Measurements from ENCODE around the gene FOXA3.
"Not testable (repeated sequence)": the region's sequence is repeated elsewhere in the genome, so short reads cannot be mapped to it uniquely, and the experiment has no call there.

Gene FOXA3

GRCh38 chr19:45828945-45829344 lies 35.2 kb upstream of the FOXA3 start:
- no peak for DNase-seq

- DNase-seq, result no peak
Observed at GRCh38 chr19:45834970-45835369, 29.2 kb upstream of the FOXA3 start.

GRCh38 chr19:45842198-45842597 lies 21.9 kb upstream of the FOXA3 start:
- DNase-seq, result no peak

GRCh38 chr19:45847663-45848062 lies 16.5 kb upstream of the FOXA3 start:
- no peak for DNase-seq

DNA sequence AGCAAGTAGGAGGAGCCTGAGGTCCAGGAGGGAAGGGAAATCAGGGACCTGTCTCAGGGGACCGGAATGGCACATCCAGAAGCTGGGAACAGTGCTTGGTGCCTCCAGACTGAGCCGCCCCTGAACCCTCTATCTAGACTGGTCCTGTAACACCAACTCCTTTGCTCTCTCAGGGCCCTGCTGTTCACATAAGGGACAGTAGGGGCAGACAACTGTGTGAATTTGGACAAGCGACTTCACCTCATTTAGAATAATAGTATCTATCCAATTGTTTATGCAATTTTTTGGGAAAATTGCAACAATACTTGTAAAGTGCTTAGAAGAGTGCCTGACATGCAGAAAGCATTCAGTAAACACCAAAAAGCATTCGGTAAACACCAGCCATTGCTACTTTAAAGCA lies 15.2 kb upstream of the FOXA3 start:
- no peak for DNase-seq

DNA sequence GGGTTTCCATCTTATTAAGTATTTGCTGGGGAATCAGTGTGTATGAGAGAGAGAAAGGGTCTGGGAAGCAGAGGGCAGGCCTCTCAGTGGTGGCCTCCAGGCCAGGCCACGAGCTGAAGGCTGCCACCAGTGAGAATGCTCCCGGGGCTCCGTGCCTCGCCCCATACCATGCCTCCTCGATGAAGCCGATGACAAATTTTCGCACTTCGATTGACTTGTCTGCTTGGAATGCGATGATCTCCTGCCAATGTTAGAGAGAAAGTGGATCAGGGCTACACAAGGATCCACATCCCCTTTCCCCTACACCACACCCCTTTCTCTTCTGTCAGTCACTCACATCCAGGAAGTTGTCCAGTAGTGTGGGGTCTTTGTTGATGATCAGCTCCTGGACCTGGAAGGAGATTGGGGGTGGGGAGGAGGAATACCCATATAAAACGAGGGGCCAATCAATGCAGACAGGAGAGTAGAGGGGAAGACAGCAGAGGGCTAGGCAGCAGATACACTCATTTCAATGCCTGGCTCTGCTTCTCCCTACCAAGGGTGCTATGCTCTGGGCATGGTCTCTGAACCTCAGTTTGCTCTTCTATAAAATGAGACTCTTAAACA lies 11.9 kb upstream of the FOXA3 start:
- DNase-seq, result no peak

DNA sequence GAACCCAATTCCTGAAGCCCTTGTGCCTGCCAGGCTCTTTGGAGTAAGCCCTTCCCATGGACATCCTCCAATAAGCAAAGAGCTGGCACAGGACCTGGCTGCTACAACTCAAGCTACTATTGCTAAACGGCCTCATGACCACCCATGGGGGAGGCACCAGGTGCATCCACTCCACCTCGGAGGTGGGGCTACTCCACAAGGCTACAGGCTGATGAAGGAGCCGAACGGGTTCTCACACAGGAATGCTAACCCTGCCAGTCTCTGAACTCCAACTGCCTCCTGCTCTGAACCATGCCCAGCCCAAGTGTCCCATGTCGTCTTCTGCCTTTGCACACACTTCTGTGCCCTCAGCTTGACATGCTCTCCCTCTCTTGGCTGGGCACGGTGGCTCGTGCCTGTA lies 11.1 kb upstream of the FOXA3 start:
- no peak for DNase-seq

DNA sequence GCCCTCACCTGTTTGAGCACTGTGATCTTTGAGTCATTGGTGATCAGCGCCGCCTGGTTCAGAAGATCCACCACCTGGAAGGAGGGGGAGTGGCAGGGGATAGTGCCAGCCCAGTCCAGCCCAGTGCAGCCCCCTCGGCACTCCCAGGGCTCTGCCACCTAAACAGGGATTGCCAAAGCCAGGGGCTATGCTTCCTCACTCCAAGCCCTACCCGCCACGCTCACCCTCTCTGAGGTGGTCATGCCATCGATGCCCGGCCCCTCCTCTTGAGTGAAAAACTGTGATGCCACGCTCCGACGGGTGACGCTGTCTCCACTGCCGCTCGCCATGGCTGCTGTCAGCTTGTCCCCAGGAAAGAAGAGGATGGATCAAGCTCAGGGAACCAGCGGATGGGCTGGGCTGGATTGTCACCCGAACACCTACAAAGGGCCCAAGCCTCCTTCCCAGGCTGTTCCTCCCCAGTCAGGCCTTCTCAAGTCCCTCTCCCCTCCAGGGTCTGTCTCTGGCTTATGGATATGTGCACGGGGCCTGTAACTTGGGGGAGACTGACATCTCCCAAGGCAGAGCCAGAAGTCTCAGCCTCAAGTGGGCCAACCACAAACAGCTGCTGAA lies 9.9 kb upstream of the FOXA3 start:
- DNase-seq, result no peak

GRCh38 chr19:45860359-45861259 lies 3.5 kb upstream of the FOXA3 start:
- DNase-seq, result no peak

- DNase-seq, result no peak
Observed at GRCh38 chr19:45862271-45862563, 1.9 kb upstream of the FOXA3 start.

DNA sequence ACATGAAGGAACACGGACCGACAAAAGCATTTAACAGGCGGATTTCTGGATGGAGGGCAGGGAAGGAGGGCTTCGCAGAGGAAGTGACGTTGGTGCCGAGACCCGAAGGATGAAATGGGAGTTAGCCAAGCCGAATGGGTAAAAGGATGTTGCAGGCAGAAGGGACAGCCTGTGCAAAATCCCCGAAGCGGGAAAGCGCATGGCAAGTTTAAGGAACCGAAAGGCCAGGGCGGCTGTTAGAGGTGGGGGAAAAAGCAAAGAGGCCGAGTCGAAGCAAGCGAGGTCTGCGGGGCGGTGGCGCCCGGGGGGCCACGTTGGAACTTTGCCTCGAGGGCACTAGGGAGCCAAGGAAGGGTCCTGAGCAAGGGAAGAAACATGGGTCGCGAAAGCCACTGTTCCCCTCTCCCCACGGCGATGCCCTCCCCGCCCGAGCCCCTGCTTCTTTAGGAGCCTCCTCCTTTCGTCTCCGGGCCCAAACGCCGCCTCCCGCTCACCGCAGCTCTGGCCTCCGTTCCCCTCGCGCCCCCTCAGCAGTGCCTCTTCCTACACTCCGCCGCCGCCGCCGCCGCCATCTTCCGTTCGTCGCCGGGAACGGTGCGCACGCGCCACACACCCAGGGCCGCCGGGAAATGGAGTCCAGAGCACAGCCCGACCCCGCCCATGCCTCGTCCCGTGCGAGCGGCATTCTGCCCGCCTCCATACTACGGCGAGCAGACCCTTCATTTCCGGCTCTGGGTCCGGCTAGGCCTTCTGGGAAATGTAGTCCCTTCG lies 1.4 kb upstream of the FOXA3 start, which contains the start of gene SYMPK:
TSS of gene SYMPK (minus strand) at position 584 of the 771 bp plus-strand sequence. CDS start 8,652 bp downstream, outside the sequence.
- DNase-seq, result peak; percentile 98

GRCh38 chr19:45863335-45863839 lies 739 bp upstream of the FOXA3 start:
- DNase-seq, result no peak

DNA sequence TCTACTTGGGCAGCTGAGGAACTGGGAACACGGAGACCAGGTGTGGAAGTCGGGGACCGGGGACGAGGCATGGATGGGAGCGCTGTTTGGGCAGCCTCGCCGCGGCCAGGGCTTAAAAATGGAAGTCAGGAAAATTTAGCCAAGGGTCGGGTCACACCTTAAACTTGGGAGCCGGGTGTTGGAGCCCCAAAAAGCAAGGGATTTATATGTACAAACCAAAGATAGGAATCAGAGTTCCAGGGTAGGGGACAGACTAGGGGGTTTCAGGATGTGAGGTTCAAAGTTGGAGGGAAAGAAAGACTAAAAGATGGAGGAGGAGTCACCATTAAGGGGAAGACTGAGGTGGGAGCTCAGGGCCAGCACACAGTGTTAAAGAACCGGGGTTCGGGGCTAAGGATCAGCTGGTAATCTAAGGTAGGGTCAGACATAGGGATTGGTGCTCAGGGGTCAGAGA lies 530 bp downstream of the FOXA3 start:
- DNase-seq, result no peak

GRCh38 chr19:45865269-45865948 lies 1.3 kb downstream of the FOXA3 start:
- no peak for DNase-seq

DNA sequence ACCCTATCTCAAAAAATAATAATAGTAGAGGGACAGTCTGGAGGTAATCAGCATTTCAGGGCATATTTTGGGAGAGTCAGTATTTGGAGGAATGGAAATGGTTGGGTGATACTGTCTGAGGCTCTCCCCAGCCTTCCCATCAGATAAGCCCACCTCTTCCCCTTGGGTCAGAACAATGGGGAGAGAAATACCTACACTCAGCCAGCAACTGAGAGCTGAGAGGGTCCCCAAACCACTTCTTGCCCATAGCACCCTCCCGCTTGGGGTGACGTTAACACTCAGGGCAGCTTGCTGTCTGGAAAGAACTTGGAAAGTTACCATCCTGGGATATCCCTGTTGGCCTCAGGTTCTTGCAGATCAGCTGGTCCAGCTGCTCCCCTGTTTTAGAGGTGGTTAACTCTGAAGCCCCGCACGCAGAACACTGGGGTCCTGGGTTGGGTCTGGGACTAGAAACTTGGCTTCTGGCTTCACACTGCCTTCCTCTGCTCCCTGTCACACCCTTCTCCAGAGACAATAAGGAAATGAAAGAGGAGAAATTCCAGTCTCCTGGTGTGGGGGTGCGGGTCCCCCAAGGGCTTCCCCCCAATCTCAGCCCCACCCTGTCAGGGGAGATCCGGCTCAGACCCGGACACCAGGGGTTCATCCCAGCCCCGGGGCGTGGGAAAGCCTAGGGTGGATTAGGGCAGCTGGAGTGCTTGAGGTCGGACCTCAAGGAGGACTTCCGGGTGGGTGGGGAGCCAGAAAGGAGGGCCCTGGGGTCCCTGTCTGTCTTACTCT lies 2.5 kb downstream of the FOXA3 start:
- no peak for DNase-seq

DNA sequence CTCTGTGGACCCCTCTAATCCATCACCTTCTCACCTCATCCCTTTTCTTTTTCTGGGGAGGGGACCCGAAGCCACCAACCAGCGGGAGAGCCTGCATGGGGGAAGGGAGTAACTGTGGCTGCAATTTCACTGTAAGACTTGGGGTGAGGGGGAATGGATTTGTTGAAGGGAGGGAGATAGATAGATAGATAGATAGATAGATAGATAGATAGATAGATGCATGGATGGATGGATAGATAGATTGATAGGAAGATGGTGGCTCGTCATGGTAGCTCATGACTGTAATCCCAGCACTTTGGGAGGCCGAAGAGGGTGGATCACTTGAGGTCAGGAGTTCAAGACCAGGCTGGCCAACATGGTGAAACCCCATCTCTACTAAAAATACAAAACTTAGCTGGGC lies 3.1 kb downstream of the FOXA3 start:
- DNase-seq, result not testable (repeated sequence)

DNA sequence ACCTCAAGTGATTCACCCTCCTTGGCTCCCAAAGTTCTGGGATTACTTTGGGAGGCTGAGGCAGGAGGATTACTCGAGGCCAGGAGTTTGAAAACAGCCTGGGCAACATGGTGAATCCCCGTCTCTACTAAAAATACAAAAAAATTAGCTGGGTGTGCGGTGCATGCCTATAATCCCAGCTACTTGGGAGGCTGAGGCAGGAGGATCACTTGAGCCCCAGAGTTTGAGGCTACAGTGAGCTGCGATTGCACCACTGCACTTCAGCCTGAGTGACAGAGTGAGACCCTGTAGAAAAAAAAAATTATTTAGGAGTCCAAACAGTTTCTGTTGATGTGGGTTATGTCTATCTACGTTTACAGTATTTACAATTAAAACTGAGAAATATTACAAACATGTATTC lies 6.7 kb downstream of the FOXA3 start:
- no peak for DNase-seq

- no peak for DNase-seq
Observed at GRCh38 chr19:45872095-45872919, 8.2 kb downstream of the FOXA3 start.

GRCh38 chr19:45873219-45873772 lies 9.2 kb downstream of the FOXA3 start:
- no peak for DNase-seq

DNA sequence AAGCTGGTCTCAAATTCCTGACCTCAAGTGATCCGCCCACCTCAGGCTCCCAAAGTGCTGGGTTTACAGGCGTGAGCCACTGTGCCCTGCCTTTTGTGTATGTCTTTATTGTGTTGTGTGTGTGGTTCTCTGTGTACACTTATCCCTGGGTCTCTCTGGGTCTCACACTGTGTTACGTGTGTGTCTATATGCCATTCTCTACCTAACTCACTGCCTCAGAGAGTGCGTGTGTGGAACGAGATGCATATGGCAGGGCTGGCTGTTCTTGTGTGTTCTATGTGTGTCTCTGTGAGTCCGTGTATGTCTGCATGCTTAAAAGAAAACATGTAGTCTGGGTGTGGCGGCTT lies 10.5 kb downstream of the FOXA3 start:
- no peak for DNase-seq

DNA sequence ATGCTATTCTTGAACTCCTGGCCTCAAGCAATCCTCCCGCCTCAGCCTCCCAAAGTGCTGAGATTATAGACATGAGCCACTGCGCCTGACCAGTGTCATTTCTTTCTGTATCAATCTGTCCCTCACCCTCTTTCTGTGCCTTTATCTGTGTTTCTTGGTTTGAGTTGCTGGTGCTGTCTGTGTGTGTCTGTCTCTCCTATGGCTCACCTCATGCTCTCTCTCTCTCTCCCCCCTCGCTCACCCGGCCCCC lies 12.0 kb downstream of the FOXA3 start:
- no peak for DNase-seq

All from HCEC 1CT (cell line).